Stimulated activated naive CD8-positive, alpha-beta T cell treated with anti-CD3 and anti-CD28 coated beads, Interleukin-15, Interleukin-2, amounts not matched to agents 100 U/mL and 50 U/mL, for 24 hours (primary cell): ENCODE results near the gene MBD3L2B.
"Not testable (repeated sequence)": the region's sequence is repeated elsewhere in the genome, so short reads cannot be mapped to it uniquely, and the experiment has no call there.

Experiments
- ATAC-seq: fragments of 150-1000 bp; cut with Tn5 transposase; one replicate; pipeline ENCODE4 v1.10.0; 2021
- DNase-seq: peaks from one replicate; pipeline ENCODE4 v3.0.0; 2021

MBD3L2B gene

DNA sequence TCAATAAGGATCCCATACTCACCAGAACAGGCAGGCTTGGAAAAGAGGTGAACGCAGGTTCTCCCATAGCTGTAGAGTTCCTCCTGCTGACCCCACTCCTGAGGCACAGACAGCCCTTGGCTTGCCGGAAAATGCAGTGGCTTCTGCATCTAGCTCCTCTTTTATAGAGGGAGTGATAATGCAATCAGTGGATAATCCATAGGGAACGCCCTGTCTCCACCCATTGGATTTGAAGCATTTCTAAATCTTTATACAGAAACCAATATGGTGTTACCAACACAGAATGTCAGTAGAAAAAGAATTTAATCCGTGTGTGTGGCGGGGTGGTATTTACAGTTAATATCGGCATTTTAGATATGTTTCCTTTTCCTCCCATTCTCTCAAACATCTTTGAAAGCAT is at the start of gene MBD3L2B:
MBD3L2B (minus strand) TSS at position 101 of the 400 bp plus-strand sequence; CDS start at position 67, 34 bp downstream.
- ATAC-seq, DNase-seq: not testable (repeated sequence)

DNA sequence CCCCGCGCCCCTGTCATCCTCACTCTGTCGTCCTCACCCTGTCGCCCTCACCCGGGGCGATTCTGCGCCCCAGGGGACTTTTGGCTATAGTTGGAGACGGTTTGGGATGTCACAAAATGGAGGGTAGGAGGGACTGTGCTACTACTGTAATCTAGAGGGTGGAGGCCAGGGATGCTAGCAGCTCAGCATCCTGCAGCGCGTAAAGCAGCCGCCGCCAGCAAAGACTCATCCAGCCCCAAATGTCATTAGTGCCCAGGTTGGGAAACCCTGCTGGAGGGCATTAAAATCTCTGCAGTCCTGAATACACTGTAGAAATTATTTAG is 48.6 kb upstream of the MBD3L2B start:
- no peak for DNase-seq
- ATAC-seq, result peak; percentile 24

DNA sequence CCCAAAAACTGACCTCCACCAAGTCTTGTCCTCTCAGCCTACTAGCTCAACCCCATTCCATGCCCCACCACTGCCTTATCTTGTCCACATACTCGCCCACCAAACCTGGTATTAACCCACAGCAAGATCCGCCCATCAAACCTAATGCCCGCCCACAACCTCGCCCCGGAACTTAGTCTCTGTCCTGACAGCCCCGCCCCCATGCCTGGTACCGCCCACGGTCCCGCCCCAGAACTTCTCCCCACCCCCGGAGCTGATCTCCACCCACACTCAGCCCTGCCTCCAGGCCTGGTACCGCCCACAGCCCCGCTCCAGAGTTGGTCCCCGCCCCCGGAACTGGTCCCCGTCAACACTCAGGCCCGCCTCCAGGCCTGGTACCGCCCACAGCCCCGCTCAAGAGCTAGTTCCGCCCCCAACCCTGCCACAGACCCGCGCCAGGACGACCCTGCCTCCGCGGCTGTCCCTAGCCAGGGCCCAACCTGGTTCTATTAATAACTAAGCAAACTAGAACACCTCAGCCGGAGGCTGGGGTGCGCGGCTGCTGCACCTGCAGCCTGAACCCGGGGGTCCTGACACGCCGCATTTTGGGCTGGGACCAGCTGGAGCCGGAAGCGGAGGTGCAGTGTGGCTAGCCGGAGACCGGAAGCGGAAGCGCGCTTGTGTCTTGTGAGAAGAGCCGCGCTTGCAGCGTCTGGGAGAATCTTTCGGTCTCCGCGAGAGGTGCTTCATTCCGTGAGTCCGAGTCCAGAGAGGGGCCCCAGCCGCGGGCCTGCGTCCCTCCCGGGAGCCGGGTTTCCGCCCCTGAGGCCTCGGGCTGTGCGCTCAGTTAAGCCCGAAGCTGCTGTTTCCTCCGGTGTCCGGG is 48.0 kb upstream of the MBD3L2B start, which contains the start of gene ZNF557:
ZNF557 (plus strand) TSS at position 662 of the 862 bp plus-strand sequence. CDS start 5,372 bp downstream, outside the sequence.
- DNase-seq (peak; percentile 99), ATAC-seq (peak; percentile 95)

DNA sequence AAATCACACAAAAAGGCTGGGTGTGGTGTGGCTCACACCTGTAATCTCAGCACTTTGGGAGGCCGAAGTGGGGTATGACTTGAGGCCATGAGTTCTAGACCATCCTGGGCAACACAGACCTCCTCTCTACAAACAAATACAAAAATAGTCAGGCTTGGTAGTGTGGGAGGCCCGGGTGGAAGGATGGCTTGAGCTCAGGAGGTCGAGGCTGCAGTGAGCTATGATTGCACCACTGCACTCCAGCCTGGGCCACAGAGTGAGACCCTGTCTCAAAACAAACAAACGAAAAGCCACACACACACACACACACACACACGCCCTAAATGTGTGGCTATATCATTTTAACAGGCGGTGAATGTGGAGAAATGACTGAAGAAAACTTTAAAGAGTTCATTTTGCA is 47.4 kb upstream of the MBD3L2B start:
- DNase-seq, result no peak
- no peak for ATAC-seq

DNA sequence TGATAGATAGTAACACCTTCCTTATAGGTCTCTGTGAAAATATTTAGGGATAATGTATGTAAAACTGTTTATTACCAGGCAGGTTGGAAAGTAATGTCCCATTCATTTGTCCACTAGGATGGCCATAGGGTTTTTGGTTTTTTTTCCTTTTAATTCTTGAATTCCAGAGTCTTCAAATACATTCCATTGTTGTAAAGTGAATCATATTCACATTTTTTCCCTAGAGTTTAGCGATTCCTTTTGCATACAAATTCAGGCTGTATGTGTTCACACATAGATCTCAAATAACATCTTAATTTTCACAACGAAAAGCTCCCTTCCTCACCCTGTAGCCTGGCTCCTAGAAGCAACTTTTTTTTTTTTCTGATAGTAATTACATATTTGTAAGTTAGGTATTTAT is 46.5 kb upstream of the MBD3L2B start:
- no peak for DNase-seq
- no peak for ATAC-seq

DNA sequence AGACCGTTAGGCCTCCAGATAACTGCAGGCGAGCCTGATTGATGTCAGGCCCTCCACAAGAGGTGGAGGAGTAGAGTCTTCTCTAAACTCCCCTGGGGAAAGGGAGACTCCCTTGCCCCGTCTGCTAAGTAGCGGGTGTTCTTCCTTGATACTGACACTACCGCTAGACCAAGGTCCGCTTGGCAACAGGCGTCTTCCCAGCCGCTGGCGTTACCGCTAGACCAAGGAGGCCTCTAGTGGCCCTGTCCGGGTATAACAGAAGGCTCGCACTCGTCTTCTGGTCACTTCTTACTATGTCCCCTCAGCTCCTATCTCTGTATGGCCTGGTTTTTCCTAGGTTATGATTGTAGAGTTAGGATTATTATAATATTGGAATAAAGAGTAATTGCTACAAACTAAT is 45.9 kb upstream of the MBD3L2B start:
- ATAC-seq, DNase-seq: not testable (repeated sequence)

DNA sequence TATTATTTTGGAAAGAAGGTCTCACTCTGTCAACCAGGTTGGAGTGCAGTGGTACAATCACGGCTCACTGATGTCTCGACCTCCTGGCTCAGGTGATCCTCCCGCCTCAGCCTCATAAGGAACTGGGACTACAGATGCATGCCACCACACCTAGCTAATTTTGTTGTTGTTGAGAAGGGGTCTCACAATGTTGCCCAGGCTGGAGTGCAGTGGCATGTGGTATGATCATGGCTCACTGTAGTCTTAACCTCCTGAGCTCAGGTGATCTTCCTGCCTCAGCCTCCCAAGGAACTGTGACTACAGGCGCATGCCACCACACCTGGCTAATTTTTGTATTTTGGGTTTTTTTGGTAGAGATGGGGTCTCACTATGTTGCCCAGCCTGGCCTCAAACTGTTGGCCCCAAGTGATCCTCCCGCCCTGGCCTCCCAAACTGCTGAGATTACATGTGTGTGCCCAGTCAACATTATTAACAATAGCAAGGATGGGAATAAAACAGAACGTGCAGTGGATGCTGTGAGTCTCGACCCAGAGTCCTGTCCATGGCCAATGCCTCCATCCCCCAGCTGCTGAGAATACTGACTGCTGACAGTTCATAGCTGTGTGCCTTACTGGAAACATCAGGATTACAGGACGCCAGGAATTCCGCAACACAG is 42.7 kb upstream of the MBD3L2B start:
- no peak for DNase-seq
- no peak for ATAC-seq

DNA sequence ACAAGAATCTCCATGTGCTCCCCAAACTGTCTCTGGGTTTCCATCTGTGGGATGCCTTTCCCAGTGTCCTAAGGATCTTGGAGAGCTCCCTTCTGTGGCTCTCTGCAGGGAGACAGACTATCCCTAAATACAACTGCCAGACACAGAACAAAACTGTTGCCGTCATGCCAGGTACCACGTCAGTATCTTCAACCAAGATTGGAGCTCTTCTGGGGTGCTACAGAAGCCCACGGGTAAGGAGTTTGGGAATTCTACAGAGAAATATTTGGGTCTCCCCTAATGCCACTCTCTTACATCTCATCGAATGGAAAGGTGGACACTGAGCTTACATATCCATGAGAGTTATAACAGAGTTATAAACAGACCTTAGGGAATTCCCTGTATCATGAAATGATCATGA is 42.1 kb upstream of the MBD3L2B start:
- ATAC-seq (no peak), DNase-seq (no peak)

DNA sequence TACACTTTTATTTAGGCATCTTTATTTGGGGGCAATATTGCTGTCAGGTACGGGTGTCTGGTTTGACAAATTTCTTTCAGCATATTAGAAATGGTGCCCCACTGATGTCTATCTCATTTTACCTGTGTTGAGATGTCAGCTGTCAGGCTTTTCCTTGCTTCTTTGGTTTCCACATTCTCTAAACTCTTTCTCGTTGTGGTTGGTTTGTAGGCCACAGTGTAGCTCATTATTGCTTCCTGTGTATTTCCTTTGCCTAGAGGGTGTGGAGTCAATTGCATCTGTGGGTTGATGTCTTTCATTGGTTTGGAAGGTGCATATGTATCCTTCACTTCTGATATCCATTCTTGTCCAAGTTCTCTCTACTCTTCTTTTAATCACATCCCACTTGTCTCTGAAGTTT is 38.7 kb upstream of the MBD3L2B start:
- not testable (repeated sequence) for DNase-seq, ATAC-seq

DNA sequence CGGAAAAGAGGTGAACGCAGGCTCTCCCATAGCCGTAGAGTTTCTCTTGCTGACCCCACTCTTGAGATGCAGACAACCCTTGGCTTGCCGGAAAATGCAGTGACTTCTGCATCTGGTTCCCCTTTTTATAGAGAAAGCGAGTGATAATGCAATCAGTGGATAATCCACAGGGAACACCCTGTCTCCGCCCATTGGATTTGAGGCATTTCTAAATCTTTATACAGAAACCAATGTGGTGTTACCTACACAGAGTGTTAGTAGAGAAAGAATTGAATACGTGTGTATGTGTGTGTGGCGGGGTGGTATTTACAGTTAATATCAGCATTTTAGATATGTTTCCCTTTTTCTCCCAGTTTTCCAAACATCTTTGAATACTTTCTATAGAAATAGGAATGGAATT is 37.3 kb upstream of the MBD3L2B start, which contains the start of gene MBD3L3:
MBD3L3 (minus strand) TSS at position 101 of the 400 bp plus-strand sequence; CDS start at position 30, 71 bp downstream.
- not testable (repeated sequence) for ATAC-seq

DNA sequence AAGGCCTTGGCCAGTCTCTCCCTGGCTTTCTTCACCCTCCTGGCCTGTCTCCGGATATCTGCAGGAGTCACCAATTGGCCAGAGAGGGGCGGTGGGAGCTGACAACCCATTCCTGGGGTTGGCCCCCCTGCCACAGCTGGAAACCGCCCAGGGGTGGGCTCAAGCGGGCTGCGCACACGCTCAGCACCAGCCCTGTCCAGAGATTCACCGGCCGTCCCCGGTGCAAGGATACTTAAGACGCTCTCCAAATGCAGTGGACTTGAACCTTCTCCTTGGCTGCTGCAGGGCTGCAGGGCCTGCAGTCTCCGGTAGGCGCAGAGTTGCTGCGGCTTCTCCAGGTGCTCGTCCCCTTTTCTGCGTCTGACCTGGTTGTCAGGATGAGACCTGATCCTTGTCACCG is 35.1 kb upstream of the MBD3L2B start:
- DNase-seq, ATAC-seq: not testable (repeated sequence)

More for the DNA sequence above, 37.3 kb upstream of the MBD3L2B start, which contains the start of gene MBD3L3:
- DNase-seq, result not testable (repeated sequence)

DNA sequence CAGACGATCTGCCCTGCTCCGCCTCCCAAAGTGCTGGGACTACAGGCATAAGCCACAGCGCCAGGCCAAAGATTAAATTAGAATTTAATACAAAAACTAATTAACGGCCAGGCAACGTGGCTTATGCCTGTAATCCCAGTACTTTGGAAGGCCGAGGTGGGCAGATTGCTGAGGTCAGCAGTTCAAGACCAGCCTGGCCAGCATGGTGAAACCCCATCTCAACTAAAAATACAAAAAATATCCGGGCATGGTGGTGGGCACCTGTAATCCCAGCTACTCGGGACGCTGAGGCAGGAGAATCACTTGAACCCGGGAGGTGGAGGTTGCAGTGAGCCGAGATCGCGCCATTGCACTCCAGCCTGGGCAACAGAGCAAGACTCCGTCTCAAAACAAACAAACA is 34.4 kb upstream of the MBD3L2B start:
- DNase-seq, ATAC-seq: not testable (repeated sequence)

DNA sequence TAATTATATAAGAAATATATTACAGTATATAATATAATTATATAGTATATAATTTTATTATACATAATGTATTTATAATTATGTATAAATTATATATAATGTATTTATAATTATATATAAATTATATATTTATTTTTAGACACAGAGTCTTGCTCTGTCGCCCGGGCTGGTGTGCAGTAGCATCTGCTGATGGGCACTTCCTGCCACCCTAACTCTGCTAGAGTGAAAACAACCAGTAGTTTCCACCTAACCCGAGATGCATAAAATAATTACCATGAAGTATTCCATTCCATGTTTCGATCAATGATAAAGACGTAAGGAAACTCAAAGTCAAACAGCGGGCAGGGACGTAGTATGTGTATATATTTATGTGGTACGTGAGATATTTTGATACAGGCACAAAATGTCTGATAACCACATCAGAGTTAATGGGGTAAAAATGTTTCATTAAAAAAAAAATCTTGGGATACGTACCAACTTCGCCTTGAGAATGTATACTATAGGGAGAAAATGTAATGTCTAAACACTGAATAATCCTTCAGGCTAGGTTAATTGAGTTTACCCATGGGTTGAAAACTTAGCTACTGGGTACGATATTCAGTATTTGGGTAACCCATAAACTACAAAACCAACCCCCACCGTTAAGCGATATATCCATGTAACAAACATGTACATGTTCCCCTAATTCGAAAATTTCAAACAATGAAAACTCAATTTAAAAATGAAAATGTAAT is 33.6 kb upstream of the MBD3L2B start:
- DNase-seq, ATAC-seq: not testable (repeated sequence)

DNA sequence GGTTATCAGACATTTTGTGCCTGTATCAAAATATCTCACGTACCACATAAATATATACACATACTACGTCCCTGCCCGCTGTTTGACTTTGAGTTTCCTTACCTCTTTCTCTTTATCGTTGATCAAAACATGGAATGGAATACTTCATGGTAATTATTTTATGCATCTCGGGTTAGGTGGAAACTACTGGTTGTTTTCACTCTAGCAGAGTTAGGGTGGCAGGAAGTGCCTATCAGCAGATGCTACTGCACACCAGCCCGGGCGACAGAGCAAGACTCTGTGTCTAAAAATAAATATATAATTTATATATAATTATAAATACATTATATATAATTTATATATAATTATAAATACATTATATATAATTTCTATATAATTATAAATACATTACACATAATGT is 31.7 kb upstream of the MBD3L2B start:
- not testable (repeated sequence) for ATAC-seq, DNase-seq

DNA sequence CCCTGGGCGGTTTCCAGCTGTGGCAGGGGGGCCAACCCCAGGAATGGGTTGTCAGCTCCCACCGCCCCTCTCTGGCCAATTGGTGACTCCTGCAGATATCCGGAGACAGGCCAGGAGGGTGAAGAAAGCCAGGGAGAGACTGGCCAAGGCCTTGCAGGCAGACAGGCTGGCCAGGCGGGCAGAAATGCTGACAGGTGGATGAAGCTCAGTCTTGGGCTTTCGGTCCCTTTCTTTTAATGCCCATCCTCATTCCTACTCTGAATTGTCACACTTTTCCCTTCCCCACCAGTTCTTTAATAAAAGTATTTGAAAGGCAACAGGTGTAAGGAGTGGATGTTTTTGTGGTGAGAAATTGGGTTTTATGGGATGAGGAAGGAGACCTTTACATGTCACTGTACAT is 30.2 kb upstream of the MBD3L2B start:
- DNase-seq, ATAC-seq: not testable (repeated sequence)

DNA sequence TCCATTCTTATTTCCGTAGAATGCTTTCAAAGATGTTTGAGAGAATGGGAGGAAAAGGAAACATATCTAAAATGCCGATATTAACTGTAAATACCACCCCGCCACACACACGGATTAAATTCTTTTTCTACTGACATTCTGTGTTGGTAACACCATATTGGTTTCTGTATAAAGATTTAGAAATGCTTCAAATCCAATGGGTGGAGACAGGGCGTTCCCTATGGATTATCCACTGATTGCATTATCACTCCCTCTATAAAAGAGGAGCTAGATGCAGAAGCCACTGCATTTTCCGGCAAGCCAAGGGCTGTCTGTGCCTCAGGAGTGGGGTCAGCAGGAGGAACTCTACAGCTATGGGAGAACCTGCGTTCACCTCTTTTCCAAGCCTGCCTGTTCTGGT is 27.8 kb upstream of the MBD3L2B start, which contains the start of gene MBD3L2:
MBD3L2 (plus strand) TSS at position 301 of the 400 bp plus-strand sequence; CDS start at position 354, 53 bp downstream.
- not testable (repeated sequence) for DNase-seq, ATAC-seq

DNA sequence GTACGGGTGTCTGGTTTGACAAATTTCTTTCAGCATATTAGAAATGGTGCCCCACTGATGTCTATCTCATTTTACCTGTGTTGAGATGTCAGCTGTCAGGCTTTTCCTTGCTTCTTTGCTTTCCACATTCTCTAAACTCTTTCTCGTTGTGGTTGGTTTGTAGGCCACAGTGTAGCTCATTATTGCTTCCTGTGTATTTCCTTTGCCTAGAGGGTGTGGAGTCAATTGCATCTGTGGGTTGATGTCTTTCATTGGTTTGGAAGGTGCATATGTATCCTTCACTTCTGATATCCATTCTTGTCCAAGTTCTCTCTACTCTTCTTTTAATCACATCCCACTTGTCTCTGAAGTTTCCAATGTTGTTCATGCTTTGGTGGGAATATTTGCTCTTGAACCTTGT is 20.3 kb upstream of the MBD3L2B start:
- not testable (repeated sequence) for ATAC-seq, DNase-seq

DNA sequence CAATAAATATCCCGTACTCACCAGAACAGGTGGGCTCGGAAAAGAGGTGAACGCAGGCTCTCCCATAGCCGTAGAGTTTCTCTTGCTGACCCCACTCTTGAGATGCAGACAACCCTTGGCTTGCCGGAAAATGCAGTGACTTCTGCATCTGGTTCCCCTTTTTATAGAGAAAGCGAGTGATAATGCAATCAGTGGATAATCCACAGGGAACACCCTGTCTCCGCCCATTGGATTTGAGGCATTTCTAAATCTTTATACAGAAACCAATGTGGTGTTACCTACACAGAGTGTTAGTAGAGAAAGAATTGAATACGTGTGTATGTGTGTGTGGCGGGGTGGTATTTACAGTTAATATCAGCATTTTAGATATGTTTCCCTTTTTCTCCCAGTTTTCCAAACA is 18.8 kb upstream of the MBD3L2B start, which contains the start of gene MBD3L4:
MBD3L4 (minus strand) TSS at position 101 of the 400 bp plus-strand sequence; CDS start at position 66, 35 bp downstream.
- DNase-seq, ATAC-seq: not testable (repeated sequence)

DNA sequence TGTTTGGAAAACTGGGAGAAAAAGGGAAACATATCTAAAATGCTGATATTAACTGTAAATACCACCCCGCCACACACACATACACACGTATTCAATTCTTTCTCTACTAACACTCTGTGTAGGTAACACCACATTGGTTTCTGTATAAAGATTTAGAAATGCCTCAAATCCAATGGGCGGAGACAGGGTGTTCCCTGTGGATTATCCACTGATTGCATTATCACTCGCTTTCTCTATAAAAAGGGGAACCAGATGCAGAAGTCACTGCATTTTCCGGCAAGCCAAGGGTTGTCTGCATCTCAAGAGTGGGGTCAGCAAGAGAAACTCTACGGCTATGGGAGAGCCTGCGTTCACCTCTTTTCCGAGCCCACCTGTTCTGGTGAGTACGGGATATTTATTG is 9.0 kb upstream of the MBD3L2B start, which contains the start of gene MBD3L5:
MBD3L5 (plus strand) TSS at position 301 of the 400 bp plus-strand sequence; CDS start at position 335, 34 bp downstream.
- ATAC-seq, result not testable (repeated sequence)

DNA sequence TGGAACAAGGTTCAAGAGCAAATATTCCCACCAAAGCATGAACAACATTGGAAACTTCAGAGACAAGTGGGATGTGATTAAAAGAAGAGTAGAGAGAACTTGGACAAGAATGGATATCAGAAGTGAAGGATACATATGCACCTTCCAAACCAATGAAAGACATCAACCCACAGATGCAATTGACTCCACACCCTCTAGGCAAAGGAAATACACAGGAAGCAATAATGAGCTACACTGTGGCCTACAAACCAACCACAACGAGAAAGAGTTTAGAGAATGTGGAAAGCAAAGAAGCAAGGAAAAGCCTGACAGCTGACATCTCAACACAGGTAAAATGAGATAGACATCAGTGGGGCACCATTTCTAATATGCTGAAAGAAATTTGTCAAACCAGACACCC is 7.6 kb upstream of the MBD3L2B start:
- not testable (repeated sequence) for DNase-seq, ATAC-seq

More for the DNA sequence above, 9.0 kb upstream of the MBD3L2B start, which contains the start of gene MBD3L5:
- DNase-seq, result not testable (repeated sequence)

DNA sequence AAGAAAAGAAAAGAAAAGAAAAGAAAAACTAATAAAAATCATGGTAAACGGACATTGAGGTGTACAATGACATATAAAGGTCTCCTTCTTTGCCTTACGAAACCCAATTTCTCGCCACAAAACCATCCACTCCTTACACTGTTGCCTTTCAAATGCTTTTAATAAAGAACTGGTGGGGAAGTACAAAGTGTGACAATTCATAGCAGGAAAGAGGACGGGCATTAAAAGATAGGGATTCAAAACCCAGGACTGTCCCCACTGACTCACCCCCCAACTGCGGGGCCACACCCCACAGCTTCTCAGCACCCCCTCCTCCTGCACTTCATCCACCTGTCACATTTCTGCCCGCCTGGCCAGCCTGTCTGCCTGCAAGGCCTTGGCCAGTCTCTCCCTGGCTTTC is 2.4 kb downstream of the MBD3L2B start:
- no peak for ATAC-seq
- no peak for DNase-seq
